Suprapubic skin (tissue), 4 donors: Measurements from ENCODE around the gene WFIKKN2. TPM values are rescaled to one million over a fixed set of nuclear protein-coding genes. Genes with fewer than 3 reads are reported as not detected.
A peak's percentile ranks its signal among the peaks of the same experiment; 100 is the strongest.

Experiments used
- DNase-seq, 2 donors: peaks; one replicate each; pipeline ENCODE4 v3.0.0-alpha.2; 2019; ENCODE audit warnings: low spot score in 2 of 2
- H3K27ac ChIP-seq: fragments of 200-600 bp; sonication (generic); one replicate; pipeline ENCODE4 v1.5.1; 2019
- H3K27me3 ChIP-seq: fragments of 200-600 bp; sonication (generic); one replicate; pipeline ENCODE4 v1.5.1; 2019
- H3K36me3 ChIP-seq: fragments of 200-600 bp; sonication (generic); one replicate; pipeline ENCODE4 v1.5.1; 2019
- H3K4me1 ChIP-seq: fragments of 200-600 bp; sonication (generic); one replicate; pipeline ENCODE4 v1.5.1; 2019
- H3K4me3 ChIP-seq: fragments of 200-600 bp; sonication (generic); one replicate; pipeline ENCODE4 v1.5.1; 2019; ENCODE audit warnings: mild to moderate bottlenecking
- H3K9me3 ChIP-seq: fragments of 200-600 bp; sonication (generic); one replicate; pipeline ENCODE4 v1.5.1; 2019
- CTCF ChIP-seq, 2 donors: fragments of 200-600 bp in 1 of 2; fragments of 450-650 bp in 1 of 2; sonication (generic) in 1 of 2; IDR thresholded peaks; one replicate each; pipeline ENCODE4 v1.5.1; 2016 to 2019; ENCODE audit warnings: antibody characterized with exemption in 2 of 2, mild to moderate bottlenecking in 1 of 2, moderate library complexity in 1 of 2
- EP300 ChIP-seq: sonication (generic); formaldehyde crosslinking; IDR thresholded peaks from one replicate; pipeline ENCODE4 v1.6.1; 2017; ENCODE audit warnings: antibody characterized with exemption
- POLR2A ChIP-seq, 2 donors: fragments of 450-650 bp; IDR thresholded peaks; one replicate each; pipeline ENCODE4 v1.6.1; 2017; ENCODE audit warnings: antibody characterized with exemption in 2 of 2, mild to moderate bottlenecking in 2 of 2, moderate library complexity in 2 of 2
- POLR2AphosphoS5 ChIP-seq, 3 donors: sonication (generic); formaldehyde crosslinking; IDR thresholded peaks; one replicate each; pipeline ENCODE4 v1.6.1; 2017; ENCODE audit warnings: antibody characterized with exemption in 3 of 3
- WGBS: methylation state at CpG from one replicate; pipeline ENCODE4 v1.1.5; 2018; 5-methylcytosine and 5-hydroxymethylcytosine counted together
- total RNA-seq, 4 donors: library from RNA; depleted of rRNA; stranded (reverse); fragments of >200 nt; gene quantifications; one replicate each; pipeline ENCODE4 v1.1.0, GENCODE V29; 2016

WFIKKN2 gene
- total RNA-seq, 4 donors from 2014 or later, result 0.36 to 0.93 (median 0.65) TPM

- H3K27ac ChIP-seq, result peak overlapping the region; percentile 99
- H3K9me3 ChIP-seq, result no peaks in the 10 kb centered on the region
- H3K36me3 ChIP-seq, result peaks cover 10% of the 10 kb centered on the region
- H3K4me1 ChIP-seq, result peaks cover 45% of the 10 kb centered on the region
- DNase-seq, result no peak
- no peaks in the 10 kb centered on the region for H3K27me3 ChIP-seq
- peak overlapping the region; percentile 97 for H3K4me3 ChIP-seq
- no CpG with 5 or more reads among the region's 53 CpGs for WGBS
- TF ChIP-seq EP300 (no peak), POLR2AphosphoS5 (IDR thresholded peaks at IDR 0.05) (no peak), POLR2A (IDR thresholded peaks at IDR 0.05) (no peak), CTCF (IDR thresholded peaks at IDR 0.05) (no peak)
Measured at GRCh38 chr17:50865868-50866260, 30.5 kb downstream of the WFIKKN2 start.

GRCh38 chr17:50866261-50866949 is 31.0 kb downstream of the WFIKKN2 start, which contains the start of gene TOB1:
Gene TOB1, minus strand, starts transcription at chr17:50866354. Its CDS starts 2,337 bp downstream, at chr17:50864017.
- H3K27me3 ChIP-seq, result no peaks in the 10 kb centered on the region
- TF ChIP-seq EP300, result no peak
- TF ChIP-seq POLR2A (IDR thresholded peaks at IDR 0.05), result peak; percentile 99
- no peak for TF ChIP-seq CTCF (IDR thresholded peaks at IDR 0.05)
- peak; percentile 97 to 100 (median 99) for TF ChIP-seq POLR2AphosphoS5 (IDR thresholded peaks at IDR 0.05)
- H3K36me3 ChIP-seq, result peaks cover 10% of the 10 kb centered on the region
- peaks cover 40% of the 10 kb centered on the region for H3K4me1 ChIP-seq
- under 1% methylated on average over 24 of the region's 75 CpGs for WGBS
- DNase-seq, result peak; percentile 99
- no peaks in the 10 kb centered on the region for H3K9me3 ChIP-seq
- peak within 1 kb of the TSS; percentile 99 for H3K27ac ChIP-seq
- H3K4me3 ChIP-seq, result peak within 1 kb of the TSS; percentile 97

- peaks cover 39% of the 10 kb centered on the region for H3K4me1 ChIP-seq
- 0% methylated on average over 18 of the region's 28 CpGs for WGBS
Measured at GRCh38 chr17:50866950-50867362, 31.6 kb downstream of the WFIKKN2 start.

GRCh38 chr17:50867363-50868139 is 32.2 kb downstream of the WFIKKN2 start:
- peaks cover 10% of the 10 kb centered on the region for H3K36me3 ChIP-seq
- peak overlapping the region; percentile 97 for H3K4me3 ChIP-seq
- peaks cover 40% of the 10 kb centered on the region for H3K4me1 ChIP-seq
- WGBS, result 0% methylated on average over 35 of the region's 35 CpGs
- peak overlapping the region; percentile 99 for H3K27ac ChIP-seq
- H3K27me3 ChIP-seq, result no peaks in the 10 kb centered on the region
- no peaks in the 10 kb centered on the region for H3K9me3 ChIP-seq
- peak; percentile 98 for DNase-seq
- TF ChIP-seq CTCF (IDR thresholded peaks at IDR 0.05), result no peak
- peak in 2 of 3 donors; percentile 73 to 94 for TF ChIP-seq POLR2AphosphoS5 (IDR thresholded peaks at IDR 0.05)
- peak; percentile 13 for TF ChIP-seq EP300
- peak in 1 of 2 donors; percentile 67 for TF ChIP-seq POLR2A (IDR thresholded peaks at IDR 0.05)

More at GRCh38 chr17:50866950-50867362, 31.6 kb downstream of the WFIKKN2 start:
- Histone ChIP-seq H3K36me3 (peaks cover 10% of the 10 kb centered on the region), H3K27me3 (no peaks in the 10 kb centered on the region), H3K9me3 (no peaks in the 10 kb centered on the region), H3K27ac (peak overlapping the region; percentile 99), H3K4me3 (peak overlapping the region; percentile 97)
- DNase-seq, result peak; percentile 88 to 89
- TF ChIP-seq POLR2AphosphoS5 (IDR thresholded peaks at IDR 0.05) (peak in 2 of 3 donors; percentile 45 to 49), POLR2A (IDR thresholded peaks at IDR 0.05) (no peak)

- whole genome bisulfite sequencing, result 4% methylated on average over 1 of the region's 1 CpG
- H3K4me1 ChIP-seq, result peaks cover 40% of the 10 kb centered on the region
- TF ChIP-seq POLR2AphosphoS5 (IDR thresholded peaks at IDR 0.05) (no peak), POLR2A (IDR thresholded peaks at IDR 0.05) (no peak), CTCF (IDR thresholded peaks at IDR 0.05) (no peak), EP300 (no peak)
Measured at GRCh38 chr17:50868140-50868438, 32.7 kb downstream of the WFIKKN2 start.

More at GRCh38 chr17:50868140-50868438, 32.7 kb downstream of the WFIKKN2 start:
- peak overlapping the region; percentile 99 for H3K27ac ChIP-seq
- no peak for DNase-seq
- H3K9me3 ChIP-seq, result no peaks in the 10 kb centered on the region
- no peaks in the 10 kb centered on the region for H3K27me3 ChIP-seq
- H3K36me3 ChIP-seq, result peaks cover 6% of the 10 kb centered on the region
- H3K4me3 ChIP-seq, result peak overlapping the region; percentile 97
